ENCODE data around the gene PRKN.
A peak's percentile ranks its signal among the peaks of the same experiment; 100 is the strongest.

The PRKN gene

DNA sequence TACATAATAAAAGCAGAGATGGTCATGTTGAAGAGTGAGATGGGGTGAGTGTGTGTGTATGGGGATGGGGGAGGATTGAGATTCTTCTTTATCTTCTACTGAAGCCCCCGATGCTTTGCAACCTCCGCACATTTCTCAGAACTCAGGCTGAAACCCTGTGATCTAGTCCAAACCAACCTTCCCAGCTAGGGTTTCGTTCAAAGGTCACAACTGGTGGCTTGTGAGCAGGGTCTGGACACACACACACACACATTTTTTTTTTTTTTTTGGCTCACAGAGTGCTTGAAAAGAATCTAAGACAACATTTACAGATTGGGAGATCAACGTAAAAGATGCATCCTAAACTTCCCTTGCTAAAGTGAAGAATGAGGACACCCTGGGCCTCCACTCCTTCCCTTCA is 1228.7 kb downstream of the PRKN start (continued):
- TF ChIP-seq ZNF777 (tag by site-specific recombination; IDR thresholded peaks at IDR 0.05; ENCODE audit: borderline replicate concordance): no peak
- TF ChIP-seq, protein P1, sequence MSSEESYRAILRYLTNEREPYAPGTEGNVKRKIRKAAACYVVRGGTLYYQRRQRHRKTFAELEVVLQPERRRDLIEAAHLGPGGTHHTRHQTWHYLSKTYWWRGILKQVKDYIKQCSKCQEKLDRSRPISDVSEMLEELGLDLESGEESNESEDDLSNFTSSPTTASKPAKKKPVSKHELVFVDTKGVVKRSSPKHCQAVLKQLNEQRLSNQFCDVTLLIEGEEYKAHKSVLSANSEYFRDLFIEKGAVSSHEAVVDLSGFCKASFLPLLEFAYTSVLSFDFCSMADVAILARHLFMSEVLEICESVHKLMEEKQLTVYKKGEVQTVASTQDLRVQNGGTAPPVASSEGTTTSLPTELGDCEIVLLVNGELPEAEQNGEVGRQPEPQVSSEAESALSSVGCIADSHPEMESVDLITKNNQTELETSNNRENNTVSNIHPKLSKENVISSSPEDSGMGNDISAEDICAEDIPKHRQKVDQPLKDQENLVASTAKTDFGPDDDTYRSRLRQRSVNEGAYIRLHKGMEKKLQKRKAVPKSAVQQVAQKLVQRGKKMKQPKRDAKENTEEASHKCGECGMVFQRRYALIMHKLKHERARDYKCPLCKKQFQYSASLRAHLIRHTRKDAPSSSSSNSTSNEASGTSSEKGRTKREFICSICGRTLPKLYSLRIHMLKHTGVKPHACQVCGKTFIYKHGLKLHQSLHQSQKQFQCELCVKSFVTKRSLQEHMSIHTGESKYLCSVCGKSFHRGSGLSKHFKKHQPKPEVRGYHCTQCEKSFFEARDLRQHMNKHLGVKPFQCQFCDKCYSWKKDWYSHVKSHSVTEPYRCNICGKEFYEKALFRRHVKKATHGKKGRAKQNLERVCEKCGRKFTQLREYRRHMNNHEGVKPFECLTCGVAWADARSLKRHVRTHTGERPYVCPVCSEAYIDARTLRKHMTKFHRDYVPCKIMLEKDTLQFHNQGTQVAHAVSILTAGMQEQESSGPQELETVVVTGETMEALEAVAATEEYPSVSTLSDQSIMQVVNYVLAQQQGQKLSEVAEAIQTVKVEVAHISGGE (tag by site-specific recombination; conservative IDR thresholded peaks at IDR 0.05; ENCODE audit: low read depth): no peak
- no peak for TF ChIP-seq ZFP37 (tag by site-specific recombination; IDR thresholded peaks at IDR 0.05)
- no peak for TF ChIP-seq ZNF791 (tag by site-specific recombination; IDR thresholded peaks at IDR 0.05)

DNA sequence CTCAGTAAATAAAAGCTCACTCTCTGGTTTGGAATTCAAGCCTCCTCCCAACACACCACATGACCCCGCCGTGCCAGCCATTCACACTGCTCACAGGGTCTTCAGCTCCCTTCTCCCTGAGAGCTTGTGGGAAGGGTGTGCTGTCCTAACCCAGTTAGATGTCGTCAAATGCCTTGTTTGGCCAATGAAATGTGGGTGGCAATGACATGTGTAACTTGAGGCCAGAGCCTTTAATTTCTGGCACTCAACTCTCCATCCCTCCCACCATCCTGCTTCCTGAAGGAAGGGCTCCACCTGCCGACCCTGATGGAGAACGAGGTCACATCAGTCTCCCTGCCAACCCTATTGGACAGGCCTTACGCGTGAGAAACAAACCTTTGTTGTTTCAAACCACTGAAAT is 1229.2 kb downstream of the PRKN start:
- Histone ChIP-seq H3K27ac (ENCODE audit: extremely low read depth, low read depth, low read length) (no peak overlapping the region), H3K36me3 (ENCODE audit: control insufficient read depth in 2 of 2, insufficient read depth in 1 of 2, low read length in 2 of 2) (no peaks in the 10 kb centered on the region), H3K4me1 (ENCODE audit: control insufficient read depth, insufficient read depth, low read length) (no peaks in the 10 kb centered on the region), H3K4me3 (ENCODE audit: low read depth, low read length) (no peak overlapping the region), H3K9me3 (ENCODE audit: control insufficient read depth, insufficient read depth, low read depth, low read length) (no peaks in the 10 kb centered on the region)
- POLR2A ChIA-PET: no interaction called here
- CTCF ChIA-PET: interaction anchor here (0.6 to 5.3 kb wide), 27 partner anchors 9 to 764 kb away, joined by 3 to 78 read pairs (median 4); no protein-coding TSS in a partner anchor
- TF ChIP-seq ZNF184 (tag by site-specific recombination; IDR thresholded peaks at IDR 0.05): no peak
- no peak for TF ChIP-seq HOXC10 (CRISPR knock-in tag; IDR thresholded peaks at IDR 0.05)
- TF ChIP-seq ZNF10 (tag by site-specific recombination; IDR thresholded peaks at IDR 0.05): no peak
- no peak for TF ChIP-seq SCRT1 (tag by site-specific recombination; IDR thresholded peaks at IDR 0.05; ENCODE audit: borderline replicate concordance)
- TF ChIP-seq RBAK (tag by site-specific recombination; IDR thresholded peaks at IDR 0.05): no peak
- no peak for TF ChIP-seq ZFP41 (tag by site-specific recombination; IDR thresholded peaks at IDR 0.05; ENCODE audit: borderline replicate concordance)
- TF ChIP-seq ZNF292 (tag by site-specific recombination; IDR thresholded peaks at IDR 0.05; ENCODE audit: borderline replicate concordance, low read depth): no peak
- TF ChIP-seq, protein P2, sequence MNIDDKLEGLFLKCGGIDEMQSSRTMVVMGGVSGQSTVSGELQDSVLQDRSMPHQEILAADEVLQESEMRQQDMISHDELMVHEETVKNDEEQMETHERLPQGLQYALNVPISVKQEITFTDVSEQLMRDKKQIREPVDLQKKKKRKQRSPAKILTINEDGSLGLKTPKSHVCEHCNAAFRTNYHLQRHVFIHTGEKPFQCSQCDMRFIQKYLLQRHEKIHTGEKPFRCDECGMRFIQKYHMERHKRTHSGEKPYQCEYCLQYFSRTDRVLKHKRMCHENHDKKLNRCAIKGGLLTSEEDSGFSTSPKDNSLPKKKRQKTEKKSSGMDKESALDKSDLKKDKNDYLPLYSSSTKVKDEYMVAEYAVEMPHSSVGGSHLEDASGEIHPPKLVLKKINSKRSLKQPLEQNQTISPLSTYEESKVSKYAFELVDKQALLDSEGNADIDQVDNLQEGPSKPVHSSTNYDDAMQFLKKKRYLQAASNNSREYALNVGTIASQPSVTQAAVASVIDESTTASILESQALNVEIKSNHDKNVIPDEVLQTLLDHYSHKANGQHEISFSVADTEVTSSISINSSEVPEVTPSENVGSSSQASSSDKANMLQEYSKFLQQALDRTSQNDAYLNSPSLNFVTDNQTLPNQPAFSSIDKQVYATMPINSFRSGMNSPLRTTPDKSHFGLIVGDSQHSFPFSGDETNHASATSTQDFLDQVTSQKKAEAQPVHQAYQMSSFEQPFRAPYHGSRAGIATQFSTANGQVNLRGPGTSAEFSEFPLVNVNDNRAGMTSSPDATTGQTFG (tag by site-specific recombination; IDR thresholded peaks at IDR 0.05; ENCODE audit: borderline replicate concordance): no peak
- peak; percentile 72 for TF ChIP-seq ZNF654 (tag by site-specific recombination; IDR thresholded peaks at IDR 0.05; ENCODE audit: low read depth)
- 0 out of 2 replicates have a peak, but pooled peaks have one; percentile 46 for TF ChIP-seq MYNN (tag by site-specific recombination; IDR thresholded peaks at IDR 0.05; ENCODE audit: borderline replicate concordance)
- TF ChIP-seq ZBTB26 (tag by site-specific recombination; optimal IDR thresholded peaks at IDR 0.05): no peak
- TF ChIP-seq ZNF311 (tag by site-specific recombination; IDR thresholded peaks at IDR 0.05; ENCODE audit: borderline replicate concordance): no peak
- TF ChIP-seq, protein P3, sequence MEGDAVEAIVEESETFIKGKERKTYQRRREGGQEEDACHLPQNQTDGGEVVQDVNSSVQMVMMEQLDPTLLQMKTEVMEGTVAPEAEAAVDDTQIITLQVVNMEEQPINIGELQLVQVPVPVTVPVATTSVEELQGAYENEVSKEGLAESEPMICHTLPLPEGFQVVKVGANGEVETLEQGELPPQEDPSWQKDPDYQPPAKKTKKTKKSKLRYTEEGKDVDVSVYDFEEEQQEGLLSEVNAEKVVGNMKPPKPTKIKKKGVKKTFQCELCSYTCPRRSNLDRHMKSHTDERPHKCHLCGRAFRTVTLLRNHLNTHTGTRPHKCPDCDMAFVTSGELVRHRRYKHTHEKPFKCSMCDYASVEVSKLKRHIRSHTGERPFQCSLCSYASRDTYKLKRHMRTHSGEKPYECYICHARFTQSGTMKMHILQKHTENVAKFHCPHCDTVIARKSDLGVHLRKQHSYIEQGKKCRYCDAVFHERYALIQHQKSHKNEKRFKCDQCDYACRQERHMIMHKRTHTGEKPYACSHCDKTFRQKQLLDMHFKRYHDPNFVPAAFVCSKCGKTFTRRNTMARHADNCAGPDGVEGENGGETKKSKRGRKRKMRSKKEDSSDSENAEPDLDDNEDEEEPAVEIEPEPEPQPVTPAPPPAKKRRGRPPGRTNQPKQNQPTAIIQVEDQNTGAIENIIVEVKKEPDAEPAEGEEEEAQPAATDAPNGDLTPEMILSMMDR (tag by site-specific recombination; IDR thresholded peaks at IDR 0.05): peak; percentile 69
- TF ChIP-seq SP7 (tag by site-specific recombination; IDR thresholded peaks at IDR 0.05): no peak
- TF ChIP-seq ZNF473 (tag by site-specific recombination; IDR thresholded peaks at IDR 0.05): no peak
- TF ChIP-seq EGR2 (tag by site-specific recombination; IDR thresholded peaks at IDR 0.05; ENCODE audit: low read depth): peak; percentile 47; the same call in 1 of the 2 replicates
- peak; percentile 48; the same call in 1 of the 2 replicates for TF ChIP-seq ZFHX2 (tag by site-specific recombination; conservative IDR thresholded peaks at IDR 0.05)
- no peak for TF ChIP-seq ZNF350 (tag by site-specific recombination; IDR thresholded peaks at IDR 0.05)
- no peak for TF ChIP-seq ZNF354C (tag by site-specific recombination; IDR thresholded peaks at IDR 0.05; ENCODE audit: borderline replicate concordance, low read depth)
- TF ChIP-seq ZNF211 (tag by site-specific recombination; IDR thresholded peaks at IDR 0.05; ENCODE audit: low read depth): no peak
- TF ChIP-seq ZNF223 (tag by site-specific recombination; IDR thresholded peaks at IDR 0.05): no peak
- 0 out of 2 replicates have a peak, but pooled peaks have one; percentile 36 for TF ChIP-seq TRIM28 (IDR thresholded peaks at IDR 0.05; ENCODE audit: borderline replicate concordance, low read length)
- TF ChIP-seq, protein P4, sequence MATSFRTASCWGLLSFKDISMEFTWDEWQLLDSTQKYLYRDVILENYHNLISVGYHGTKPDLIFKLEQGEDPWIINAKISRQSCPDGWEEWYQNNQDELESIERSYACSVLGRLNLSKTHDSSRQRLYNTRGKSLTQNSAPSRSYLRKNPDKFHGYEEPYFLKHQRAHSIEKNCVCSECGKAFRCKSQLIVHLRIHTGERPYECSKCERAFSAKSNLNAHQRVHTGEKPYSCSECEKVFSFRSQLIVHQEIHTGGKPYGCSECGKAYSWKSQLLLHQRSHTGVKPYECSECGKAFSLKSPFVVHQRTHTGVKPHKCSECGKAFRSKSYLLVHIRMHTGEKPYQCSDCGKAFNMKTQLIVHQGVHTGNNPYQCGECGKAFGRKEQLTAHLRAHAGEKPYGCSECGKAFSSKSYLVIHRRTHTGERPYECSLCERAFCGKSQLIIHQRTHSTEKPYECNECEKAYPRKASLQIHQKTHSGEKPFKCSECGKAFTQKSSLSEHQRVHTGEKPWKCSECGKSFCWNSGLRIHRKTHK (tag by site-specific recombination; IDR thresholded peaks at IDR 0.05): no peak
- no peak for TF ChIP-seq ZNF521 (tag by site-specific recombination; IDR thresholded peaks at IDR 0.05)
